HepG2 (cell line): ENCODE measurements around the gene TDRD10. TPM values are rescaled to one million over a fixed set of nuclear protein-coding genes. Genes with fewer than 3 reads are reported as not detected.

Experiments used
- ATAC-seq: fragments of 200-7000 bp; cut with Tn5 transposase; 3 replicates; pipeline ENCODE4 v1.9.1; 2020; ENCODE audit warnings: mild to moderate bottlenecking, moderate library complexity
- BruUV-seq: library from RNA; stranded (reverse); fragments of 400-500 nt; replicated peaks from 2 replicates; lab custom pipeline; 2021; lab: Mats Ljungman, UMichigan
- CTCF ChIA-PET: fragments of 300-600 bp; formaldehyde crosslinking; extraction: SDS; loops from one replicate; lab custom pipeline; 2021; ENCODE audit warnings: low total read pairs, inconsistent platforms, low intra/inter-chr PET ratio; lab: Yijun Ruan, JAX
- POLR2A ChIA-PET: fragments of 350-600 bp; sonication (Branson Sonifier 250); formaldehyde crosslinking; loops from one replicate; lab custom pipeline; 2020; ENCODE audit warnings: antibody characterized with exemption, inconsistent platforms; lab: Yijun Ruan, JAX
- DNase-seq: peaks from one replicate; pipeline ENCODE4 v3.0.0-alpha.2; 2015; ENCODE audit warnings: low spot score
- FAIRE-seq: peaks from 3 replicates; lab custom pipeline; 2011; peaks lifted over from hg19 to GRCh38; lab: Jason Lieb, UNC
- H2AFZ ChIP-seq: one replicate; pipeline ENCODE4 v1.6.1; 2011; ENCODE audit warnings: low read length, inconsistent platforms
- H3K27ac ChIP-seq: fragments of 300-600 bp; 3 replicates; pipeline ENCODE4 v1.8.0; 2011; ENCODE audit warnings: mixed run types, mild to moderate bottlenecking, mixed read lengths, low read length, inconsistent platforms; ENCODE audit not compliant: insufficient read depth; ENCODE audit errors: extremely low read length
- H3K27me3 ChIP-seq, 2 experiments: fragments of 200-600 bp in 1 of 2; 2 replicates in 1 of 2; 3 replicates in 1 of 2; pipeline versions ENCODE4 v1.6.0 to v1.8.0; 2011; ENCODE audit warnings: low read length in 2 of 2, mild to moderate bottlenecking in 2 of 2, moderate library complexity in 2 of 2, inconsistent platforms in 1 of 2; ENCODE audit not compliant: insufficient read depth in 2 of 2, control insufficient read depth in 1 of 2
- H3K36me3 ChIP-seq, 2 experiments: fragments of 200-600 bp in 1 of 2; replicated peaks in 1 of 2; 2 replicates in 1 of 2; 3 replicates in 1 of 2; pipeline versions ENCODE4 v1.5.1 to v1.8.0; 2011; ENCODE audit warnings: low read length in 2 of 2, inconsistent platforms in 1 of 2; ENCODE audit not compliant: insufficient read depth in 2 of 2, control insufficient read depth in 1 of 2
- H3K4me1 ChIP-seq: 2 replicates; pipeline ENCODE4 v1.5.1; 2012; ENCODE audit warnings: low read length, inconsistent platforms; ENCODE audit not compliant: insufficient read depth
- H3K4me2 ChIP-seq: 2 replicates; pipeline ENCODE4 v1.6.0; 2011; ENCODE audit warnings: low read depth, low read length, inconsistent platforms
- H3K4me3 ChIP-seq, 3 experiments: fragments of 200-600 bp in 1 of 3; sonication (generic), shearing (Covaris generic) in 1 of 3; replicated peaks in 1 of 3; 2 replicates each; pipeline ENCODE4 v1.5.1; 2011 to 2016; ENCODE audit warnings: low read length in 3 of 3, inconsistent platforms in 2 of 3, low read depth in 2 of 3, mild to moderate bottlenecking in 2 of 3, control low read depth in 1 of 3, mixed read lengths in 1 of 3; ENCODE audit not compliant: insufficient read depth in 1 of 3
- H3K79me2 ChIP-seq: one replicate; pipeline ENCODE4 v1.6.1; 2011; ENCODE audit warnings: low read length, inconsistent platforms; ENCODE audit not compliant: insufficient read depth
- H3K9ac ChIP-seq: 2 replicates; pipeline ENCODE4 v1.6.0; 2011; ENCODE audit warnings: mild to moderate bottlenecking, low read depth, low read length, inconsistent platforms; ENCODE audit not compliant: insufficient read depth
- H3K9me3 ChIP-seq: 2 replicates; pipeline ENCODE4 v1.5.1; 2012; ENCODE audit warnings: mild to moderate bottlenecking, low read length
- H4K20me1 ChIP-seq: 2 replicates; pipeline ENCODE4 v1.6.0; 2011; ENCODE audit warnings: inconsistent platforms, mild to moderate bottlenecking, low read length, moderate library complexity; ENCODE audit not compliant: insufficient read depth
- CHD2 ChIP-seq: IDR thresholded peaks from 2 replicates; pipeline ENCODE4 v1.6.1; 2011; ENCODE audit warnings: low read depth, low read length, improper control_type of control experiment
- GABPB1 ChIP-seq: IDR thresholded peaks from 2 replicates; pipeline ENCODE4 v1.6.1; 2016; ENCODE audit warnings: mild to moderate bottlenecking, missing genetic modification reagents, moderate library complexity, missing compliant biosample characterization
- MAFK ChIP-seq, 2 experiments: IDR thresholded peaks in 1 of 2; conservative IDR thresholded peaks in 1 of 2; 2 replicates each; pipeline ENCODE4 v1.6.1; 2011; ENCODE audit warnings: improper control_type of control experiment in 2 of 2, low read length in 2 of 2
- NFKBIZ ChIP-seq: IDR thresholded peaks from 2 replicates; pipeline ENCODE4 v1.6.1; 2018; ENCODE audit warnings: missing genetic modification reagents, missing compliant biosample characterization
- RFX3 ChIP-seq: IDR thresholded peaks from 2 replicates; pipeline ENCODE4 v1.6.1; 2016; ENCODE audit warnings: missing biosample characterization, missing genetic modification reagents
- SAFB2 ChIP-seq: sonication (generic); formaldehyde crosslinking; IDR thresholded peaks from 2 replicates; pipeline ENCODE4 v1.5.1; 2020; ENCODE audit warnings: missing genetic modification reagents, low read depth, mild to moderate bottlenecking, borderline replicate concordance
- SMARCC2 ChIP-seq: fragments of 450-650 bp; IDR thresholded peaks from 2 replicates; pipeline ENCODE4 v1.6.1; 2017; ENCODE audit warnings: antibody characterized with exemption, mild to moderate bottlenecking
- SNAPC5 ChIP-seq: sonication (generic); formaldehyde crosslinking; IDR thresholded peaks from 2 replicates; pipeline ENCODE4 v1.8.1; 2023; ENCODE audit warnings: mild to moderate bottlenecking, missing genetic modification reagents, borderline replicate concordance
- TIGD3 ChIP-seq: sonication (generic); formaldehyde crosslinking; IDR thresholded peaks from 2 replicates; pipeline ENCODE4 v1.5.1; 2020; ENCODE audit warnings: mild to moderate bottlenecking, missing genetic modification reagents, borderline replicate concordance
- ZNF234 ChIP-seq: sonication (generic); formaldehyde crosslinking; conservative IDR thresholded peaks from 2 replicates; pipeline ENCODE4 v1.5.1; 2020; ENCODE audit warnings: mild to moderate bottlenecking, missing genetic modification reagents
- ZNF276 ChIP-seq: sonication (generic); formaldehyde crosslinking; IDR thresholded peaks from 2 replicates; pipeline ENCODE4 v1.4.0; 2020; ENCODE audit warnings: mild to moderate bottlenecking, low read depth, missing genetic modification reagents
- ZSCAN25 ChIP-seq: sonication (generic); formaldehyde crosslinking; IDR thresholded peaks from 2 replicates; pipeline ENCODE4 v1.8.0; 2022; ENCODE audit warnings: mild to moderate bottlenecking, missing genetic modification reagents
- WGBS: methylation state at CpG from one replicate; pipeline ENCODE4 v1.1.6; 2017; ENCODE audit warnings: low lambda C conversion rate; 5-methylcytosine and 5-hydroxymethylcytosine counted together
- in situ Hi-C: cut with HindIII; loops from 2 replicates; pipeline ENCODE4 v1.10.0; 2017; ENCODE audit warnings: low pct_unique_long_range_greater_than_20kb; ENCODE audit not compliant: extremely low pct_ligation_motif_present
- intact Hi-C: fragments of 100-400 bp; cut with micrococcal nuclease; formaldehyde crosslinking; loops from one replicate; pipeline ENCODE4 v1.10.0; 2022; ENCODE audit not compliant: unreplicated experiment
- polyA plus RNA-seq, 8 experiments: library from polyadenylated mRNA; depleted of rRNA in 3 of 8; stranded (reverse) in 7 of 8; unstranded in 1 of 8; fragments of >200 nt; fragmentation: Illumina TruSeq in 4 of 8; extraction: Trizol in 4 of 8; gene quantifications; 2 replicates each; pipeline versions ENCODE4 v1.2.1 to v1.2.3, GENCODE V29; 2011 to 2016; ENCODE audit warnings: low read depth in 4 of 8, missing spikeins in 1 of 8, mixed read lengths in 1 of 8; ENCODE audit not compliant: insufficient read depth in 1 of 8
- total RNA-seq, 5 experiments: library from RNA; depleted of rRNA; stranded (reverse); fragments of >200 nt; fragmentation: Illumina TruSeq; extraction: Trizol; gene quantifications; 2 replicates each; pipeline ENCODE4 v1.2.3, GENCODE V29; 2016; ENCODE audit warnings: low read depth in 1 of 5

The TDRD10 gene
- total and polyA plus RNA-seq, 2 of the 13 experiments (the other 11 are each of a cell fraction or from before 2014, with no cell fraction given), result not detected

GRCh38 chr1:154456631-154457030 is 45.4 kb upstream of the TDRD10 start:
- no peak for FAIRE-seq
- TF ChIP-seq GABPB1 (CRISPR knock-in tag) (no peak), ZNF276 (CRISPR knock-in tag) (no peak), SMARCC2 (no peak), RFX3 (CRISPR knock-in tag) (no peak), MAFK (conservative IDR thresholded peaks at IDR 0.05 in 1 of 2, IDR thresholded peaks at IDR 0.05 in 1 of 2; ENCODE audit: low read length in 2 of 2) (no peak), SAFB2 (CRISPR knock-in tag) (no peak), NFKBIZ (CRISPR knock-in tag) (no peak), ZNF234 (no peak), SNAPC5 (no peak), ZSCAN25 (no peak), CHD2 (no peak), TIGD3 (CRISPR knock-in tag) (no peak)

More at GRCh38 chr1:154456631-154457030, 45.4 kb upstream of the TDRD10 start:
- BruUV-seq, result no TSS peak
- intact Hi-C loops (no loop called here), in situ Hi-C loops (no loop called here)
- H3K79me2 ChIP-seq, result no peaks in the 10 kb centered on the region
- no peaks in the 10 kb centered on the region for H3K36me3 ChIP-seq
- ATAC-seq (no peak), DNase-seq (no peak)
- no peak overlapping the region for H3K9ac ChIP-seq
- H3K4me2 ChIP-seq, result no peak overlapping the region
- H3K4me1 ChIP-seq, result peaks cover 12% of the 10 kb centered on the region
- no peak overlapping the region for H3K27ac ChIP-seq
- no peak overlapping the region for H3K4me3 ChIP-seq
- WGBS, result 97% methylated on average over 6 of the region's 6 CpGs
- ChIA-PET POLR2A (no interaction called here), CTCF (no interaction called here)
- no peaks in the 10 kb centered on the region for H3K9me3 ChIP-seq
- no peaks in the 10 kb centered on the region for H4K20me1 ChIP-seq
- H2AFZ ChIP-seq, result no peak overlapping the region
- H3K27me3 ChIP-seq, result no peaks in the 10 kb centered on the region
